Measurements from ENCODE around the gene KCND3. TPM values are rescaled to one million over a fixed set of nuclear protein-coding genes. Genes with fewer than 3 reads are reported as not detected.

KCND3 gene
- total and polyA plus RNA-seq, 2 donors from 2014 or later = 1.2 to 12.6 TPM

GRCh38 chr1:111908011-111908621 lies 81.4 kb downstream of the KCND3 start:
- no peaks in the 10 kb centered on the region for H3K9me3 ChIP-seq (ENCODE audit: control insufficient read depth in 2 of 3, insufficient read depth in 1 of 3, low read length in 3 of 3)
- TF ChIP-seq CTCF (IDR thresholded peaks at IDR 0.05; ENCODE audit: borderline replicate concordance, extremely low read depth, insufficient read depth) = no peak
- no peaks in the 10 kb centered on the region for H3K4me1 ChIP-seq (ENCODE audit: control insufficient read depth in 2 of 3, insufficient read depth in 2 of 3, low read depth in 1 of 3, low read length in 3 of 3)
- no peaks in the 10 kb centered on the region for H3K27me3 ChIP-seq (ENCODE audit: control insufficient read depth, insufficient read depth, low read length)
- FAIRE-seq = no peak
- no peaks in the 10 kb centered on the region for H3K36me3 ChIP-seq (ENCODE audit: control insufficient read depth in 2 of 3, insufficient read depth in 3 of 3, low read length in 3 of 3)
- no peak overlapping the region for H3K27ac ChIP-seq (ENCODE audit: low read depth in 2 of 2, low read length in 2 of 2)
- no peak overlapping the region for H3K9ac ChIP-seq (ENCODE audit: low read length in 3 of 3)
- intact Hi-C loops (cut with DNase I) = no loop called here
- no peak overlapping the region for H3K4me3 ChIP-seq (ENCODE audit: low read length in 3 of 3)
- DNase-seq = no peak

- no peaks in the 10 kb centered on the region for H3K36me3 ChIP-seq (ENCODE audit: control insufficient read depth in 2 of 3, insufficient read depth in 3 of 3, low read length in 3 of 3)
- H3K4me3 ChIP-seq (ENCODE audit: low read length in 3 of 3) = no peak overlapping the region
- no peaks in the 10 kb centered on the region for H3K27me3 ChIP-seq (ENCODE audit: control insufficient read depth, insufficient read depth, low read length)
- DNase-seq (no peak), FAIRE-seq (no peak)
- H3K4me1 ChIP-seq (ENCODE audit: control insufficient read depth in 2 of 3, insufficient read depth in 2 of 3, low read depth in 1 of 3, low read length in 3 of 3) = no peaks in the 10 kb centered on the region
- TF ChIP-seq CTCF (IDR thresholded peaks at IDR 0.05; ENCODE audit: borderline replicate concordance, extremely low read depth, insufficient read depth) = no peak
- intact Hi-C loops (cut with DNase I) = no loop called here
- H3K27ac ChIP-seq (ENCODE audit: low read depth in 2 of 2, low read length in 2 of 2) = no peak overlapping the region
- no peaks in the 10 kb centered on the region for H3K9me3 ChIP-seq (ENCODE audit: control insufficient read depth in 2 of 3, insufficient read depth in 1 of 3, low read length in 3 of 3)
- no peak overlapping the region for H3K9ac ChIP-seq (ENCODE audit: low read length in 3 of 3)
Observed at GRCh38 chr1:111907321-111907720, 82.1 kb downstream of the KCND3 start.

- Histone ChIP-seq H3K36me3 (ENCODE audit: control insufficient read depth in 2 of 3, insufficient read depth in 3 of 3, low read length in 3 of 3) (no peaks in the 10 kb centered on the region), H3K4me1 (ENCODE audit: control insufficient read depth in 2 of 3, insufficient read depth in 2 of 3, low read depth in 1 of 3, low read length in 3 of 3) (no peaks in the 10 kb centered on the region), H3K4me3 (ENCODE audit: low read length in 3 of 3) (no peak overlapping the region), H3K27ac (ENCODE audit: low read depth in 2 of 2, low read length in 2 of 2) (no peak overlapping the region), H3K9me3 (ENCODE audit: control insufficient read depth in 2 of 3, insufficient read depth in 1 of 3, low read length in 3 of 3) (no peaks in the 10 kb centered on the region), H3K27me3 (ENCODE audit: control insufficient read depth, insufficient read depth, low read length) (no peaks in the 10 kb centered on the region), H3K9ac (ENCODE audit: low read length in 3 of 3) (no peak overlapping the region)
- DNase-seq = no peak
- TF ChIP-seq CTCF (IDR thresholded peaks at IDR 0.05; ENCODE audit: borderline replicate concordance, extremely low read depth, insufficient read depth) = no peak
- FAIRE-seq = no peak
- intact Hi-C loops (cut with DNase I) = no loop called here
Observed at GRCh38 chr1:111906816-111907215, 82.7 kb downstream of the KCND3 start.

GRCh38 chr1:111906111-111906510 lies 83.4 kb downstream of the KCND3 start:
- H3K27me3 ChIP-seq (ENCODE audit: control insufficient read depth, insufficient read depth, low read length) = no peaks in the 10 kb centered on the region
- no peak for FAIRE-seq
- no peak for TF ChIP-seq CTCF (IDR thresholded peaks at IDR 0.05; ENCODE audit: borderline replicate concordance, extremely low read depth, insufficient read depth)

More at GRCh38 chr1:111906111-111906510, 83.4 kb downstream of the KCND3 start:
- Histone ChIP-seq H3K9me3 (ENCODE audit: control insufficient read depth in 2 of 3, insufficient read depth in 1 of 3, low read length in 3 of 3) (no peaks in the 10 kb centered on the region), H3K9ac (ENCODE audit: low read length in 3 of 3) (no peak overlapping the region), H3K36me3 (ENCODE audit: control insufficient read depth in 2 of 3, insufficient read depth in 3 of 3, low read length in 3 of 3) (no peaks in the 10 kb centered on the region), H3K4me1 (ENCODE audit: control insufficient read depth in 2 of 3, insufficient read depth in 2 of 3, low read depth in 1 of 3, low read length in 3 of 3) (no peaks in the 10 kb centered on the region), H3K27ac (ENCODE audit: low read depth in 2 of 2, low read length in 2 of 2) (no peak overlapping the region), H3K4me3 (ENCODE audit: low read length in 3 of 3) (no peak overlapping the region)
- intact Hi-C loops (cut with DNase I) = no loop called here
- no peak for DNase-seq

All from kidney (tissue), 14 donors.